Jurkat, Clone E6-1 (cell line): ENCODE results near the gene RAP1GAP2.
"Not testable (repeated sequence)": the region's sequence is repeated elsewhere in the genome, so short reads cannot be mapped to it uniquely, and the experiment has no call there.

ENCODE experiments used
- DNase-seq: peaks from one replicate; pipeline ENCODE4 v3.0.0-alpha.2; 2011; ENCODE audit warnings: low read depth, low spot score
- H3K4me3 ChIP-seq: 2 replicates; pipeline ENCODE4 v1.5.1; 2011; ENCODE audit warnings: mild to moderate bottlenecking, low read length, control low read depth, moderate library complexity

Gene RAP1GAP2

GRCh38 chr17:2869604-2870003 lies 73.4 kb downstream of the RAP1GAP2 start:
- H3K4me3 ChIP-seq: no peak overlapping the region
- DNase-seq: no peak

GRCh38 chr17:2871205-2871604 lies 75.0 kb downstream of the RAP1GAP2 start:
- no peak overlapping the region for H3K4me3 ChIP-seq
- DNase-seq: no peak

- no peak overlapping the region for H3K4me3 ChIP-seq
- no peak for DNase-seq
Measured at GRCh38 chr17:2871720-2872119, 75.5 kb downstream of the RAP1GAP2 start.

GRCh38 chr17:2872282-2872681 lies 76.0 kb downstream of the RAP1GAP2 start:
- DNase-seq: no peak
- H3K4me3 ChIP-seq: no peak overlapping the region

GRCh38 chr17:2874189-2874686 lies 78.0 kb downstream of the RAP1GAP2 start:
- DNase-seq: no peak
- no peak overlapping the region for H3K4me3 ChIP-seq

- DNase-seq: no peak
- H3K4me3 ChIP-seq: no peak overlapping the region
Measured at GRCh38 chr17:2875608-2876007, 79.4 kb downstream of the RAP1GAP2 start.

GRCh38 chr17:2876467-2876866 lies 80.2 kb downstream of the RAP1GAP2 start:
- H3K4me3 ChIP-seq: no peak overlapping the region
- no peak for DNase-seq

GRCh38 chr17:2878751-2879254 lies 82.6 kb downstream of the RAP1GAP2 start:
- H3K4me3 ChIP-seq: no peak overlapping the region
- no peak for DNase-seq

- no peak for DNase-seq
- no peak overlapping the region for H3K4me3 ChIP-seq
Measured at GRCh38 chr17:2880050-2880449, 83.8 kb downstream of the RAP1GAP2 start.

- no peak overlapping the region for H3K4me3 ChIP-seq
- DNase-seq: no peak
Measured at GRCh38 chr17:2881295-2881694, 85.1 kb downstream of the RAP1GAP2 start.

- DNase-seq: no peak
Measured at GRCh38 chr17:2883544-2884213, 87.4 kb downstream of the RAP1GAP2 start.

GRCh38 chr17:2885733-2886132 lies 89.5 kb downstream of the RAP1GAP2 start:
- no peak overlapping the region for H3K4me3 ChIP-seq
- no peak for DNase-seq

More at GRCh38 chr17:2883544-2884213, 87.4 kb downstream of the RAP1GAP2 start:
- no peak overlapping the region for H3K4me3 ChIP-seq

- DNase-seq: no peak
- no peak overlapping the region for H3K4me3 ChIP-seq
Measured at GRCh38 chr17:2888326-2888725, 92.1 kb downstream of the RAP1GAP2 start.

- no peak for DNase-seq
- H3K4me3 ChIP-seq: no peak overlapping the region
Measured at GRCh38 chr17:2889256-2889655, 93.0 kb downstream of the RAP1GAP2 start.

- not testable (repeated sequence) for H3K4me3 ChIP-seq, DNase-seq
Measured at GRCh38 chr17:2890778-2891177, 94.5 kb downstream of the RAP1GAP2 start.

- no peak overlapping the region for H3K4me3 ChIP-seq
- no peak for DNase-seq
Measured at GRCh38 chr17:2892305-2892971, 96.2 kb downstream of the RAP1GAP2 start.

GRCh38 chr17:2893422-2893914 lies 97.2 kb downstream of the RAP1GAP2 start:
- DNase-seq: no peak
- no peak overlapping the region for H3K4me3 ChIP-seq

GRCh38 chr17:2894782-2895181 lies 98.5 kb downstream of the RAP1GAP2 start:
- DNase-seq: no peak
- no peak overlapping the region for H3K4me3 ChIP-seq

GRCh38 chr17:2897605-2898004 lies 101.4 kb downstream of the RAP1GAP2 start:
- H3K4me3 ChIP-seq: no peak overlapping the region
- DNase-seq: no peak

GRCh38 chr17:2898255-2898926 lies 102.2 kb downstream of the RAP1GAP2 start:
- DNase-seq: no peak
- no peak overlapping the region for H3K4me3 ChIP-seq
